Measurements from ENCODE around the gene M1AP. TPM values are rescaled to one million over a fixed set of nuclear protein-coding genes. Genes with fewer than 3 reads are reported as not detected.

The M1AP gene
- total RNA-seq, 1 experiment from 2014 or later = not detected

- no peaks in the 10 kb centered on the region for H3K9me3 Mint-ChIP-seq (ENCODE audit: unreplicated experiment)
- H3K4me3 Mint-ChIP-seq (ENCODE audit: unreplicated experiment) = peak overlapping the region; percentile 99
- no peak overlapping the region for H3K27ac Mint-ChIP-seq (ENCODE audit: unreplicated experiment)
- ChIA-PET CTCF (interaction anchor here (0.5 to 1.4 kb wide), 9 partner anchors 20 to 197 kb away, joined by 3 to 8 read pairs (median 5); partner anchors contain the start of genes CCDC142, MOGS, MRPL53 and TTC31), POLR2A (no interaction called here)
- peak in 1 of 2 experiments; percentile 33 for DNase-seq
- intact Hi-C loops (cut with micrococcal nuclease; ENCODE audit: unreplicated experiment) = no loop called here
- Histone ChIP-seq H3K27me3 (replicated peaks; ENCODE audit: control insufficient read depth, insufficient read depth, low read length) (no peaks in the 10 kb centered on the region), H3K36me3 (ENCODE audit: control insufficient read depth, insufficient read depth, low read length) (peaks cover 1% of the 10 kb centered on the region), H3K4me1 (peaks cover 6% of the 10 kb centered on the region), H3K9me3 (no peaks in the 10 kb centered on the region), H3K4me3 (ENCODE audit: low read depth, low read length) (no peak overlapping the region)
- TF ChIP-seq CTCF (IDR thresholded peaks at IDR 0.05; ENCODE audit: insufficient read depth in 1 of 2, low read depth in 1 of 2, low read length in 1 of 2, severe bottlenecking in 1 of 2, unreplicated experiment in 1 of 2) = peak; percentile 8 to 16
- H3K36me3 Mint-ChIP-seq (ENCODE audit: insufficient read depth, unreplicated experiment) = peaks cover 34% of the 10 kb centered on the region
- peaks cover 18% of the 10 kb centered on the region for H3K4me1 Mint-ChIP-seq (ENCODE audit: low read depth, unreplicated experiment)
- no peaks in the 10 kb centered on the region for H3K27me3 Mint-ChIP-seq (ENCODE audit: insufficient read depth, unreplicated experiment)
- no TSS peak for BruUV-seq (replicated peaks)
These were observed 115.9 kb downstream of the M1AP start for GRCh38 chr2:74532222-74532621.

- no TSS peak for BruUV-seq (replicated peaks)
- H3K4me3 ChIP-seq (ENCODE audit: low read depth, low read length) = no peak overlapping the region
- H3K36me3 Mint-ChIP-seq (ENCODE audit: insufficient read depth, unreplicated experiment) = peaks cover 39% of the 10 kb centered on the region
- no peak for DNase-seq
- no peaks in the 10 kb centered on the region for H3K9me3 ChIP-seq
- no peaks in the 10 kb centered on the region for H3K9me3 Mint-ChIP-seq (ENCODE audit: unreplicated experiment)
- peak overlapping the region; percentile 99 for H3K4me3 Mint-ChIP-seq (ENCODE audit: unreplicated experiment)
- H3K27ac Mint-ChIP-seq (ENCODE audit: unreplicated experiment) = no peak overlapping the region
- ChIA-PET CTCF (interaction anchor here (0.5 to 1.4 kb wide), 9 partner anchors 19 to 196 kb away, joined by 3 to 8 read pairs (median 5); partner anchors contain the start of genes CCDC142, MOGS, MRPL53 and TTC31), POLR2A (no interaction called here)
- H3K4me1 ChIP-seq = peaks cover 6% of the 10 kb centered on the region
- TF ChIP-seq CTCF (IDR thresholded peaks at IDR 0.05; ENCODE audit: insufficient read depth in 1 of 2, low read depth in 1 of 2, low read length in 1 of 2, severe bottlenecking in 1 of 2, unreplicated experiment in 1 of 2) = no peak
- no peaks in the 10 kb centered on the region for H3K27me3 ChIP-seq (replicated peaks; ENCODE audit: control insufficient read depth, insufficient read depth, low read length)
- peaks cover 18% of the 10 kb centered on the region for H3K4me1 Mint-ChIP-seq (ENCODE audit: low read depth, unreplicated experiment)
- H3K36me3 ChIP-seq (ENCODE audit: control insufficient read depth, insufficient read depth, low read length) = peaks cover 5% of the 10 kb centered on the region
- intact Hi-C loops (cut with micrococcal nuclease; ENCODE audit: unreplicated experiment) = no loop called here
- H3K27me3 Mint-ChIP-seq (ENCODE audit: insufficient read depth, unreplicated experiment) = no peaks in the 10 kb centered on the region
These were observed 116.5 kb downstream of the M1AP start for GRCh38 chr2:74531666-74532065.

- BruUV-seq (replicated peaks) = TSS peak; percentile 30
- H3K27me3 Mint-ChIP-seq (ENCODE audit: insufficient read depth, unreplicated experiment) = no peaks in the 10 kb centered on the region
- TF ChIP-seq CTCF (IDR thresholded peaks at IDR 0.05; ENCODE audit: insufficient read depth in 1 of 2, low read depth in 1 of 2, low read length in 1 of 2, severe bottlenecking in 1 of 2, unreplicated experiment in 1 of 2) = no peak
- peak overlapping the region; percentile 99 for H3K27ac Mint-ChIP-seq (ENCODE audit: unreplicated experiment)
- Histone ChIP-seq H3K27me3 (replicated peaks; ENCODE audit: control insufficient read depth, insufficient read depth, low read length) (no peaks in the 10 kb centered on the region), H3K36me3 (ENCODE audit: control insufficient read depth, insufficient read depth, low read length) (peaks cover 9% of the 10 kb centered on the region), H3K9me3 (no peaks in the 10 kb centered on the region), H3K4me3 (ENCODE audit: low read depth, low read length) (peak overlapping the region; percentile 78), H3K4me1 (peaks cover 6% of the 10 kb centered on the region)
- H3K36me3 Mint-ChIP-seq (ENCODE audit: insufficient read depth, unreplicated experiment) = peaks cover 46% of the 10 kb centered on the region
- H3K4me3 Mint-ChIP-seq (ENCODE audit: unreplicated experiment) = peak overlapping the region; percentile 99
- peaks cover 18% of the 10 kb centered on the region for H3K4me1 Mint-ChIP-seq (ENCODE audit: low read depth, unreplicated experiment)
- H3K9me3 Mint-ChIP-seq (ENCODE audit: unreplicated experiment) = no peaks in the 10 kb centered on the region
- CTCF ChIA-PET = interaction anchor here (0.6 to 1.7 kb wide), 4 partner anchors 16 to 69 kb away, joined by 3 to 7 read pairs (median 4); partner anchors contain the start of genes CCDC142, TLX2 and TTC31
- DNase-seq = peak; percentile 58 to 67
- intact Hi-C loops (cut with micrococcal nuclease; ENCODE audit: unreplicated experiment) = no loop called here
- POLR2A ChIA-PET = interaction anchor here (0.5 to 2.0 kb wide), 9 partner anchors 8 to 331 kb away, joined by 3 to 7 read pairs (median 4); partner anchors contain the start of genes CCDC142, PCGF1, TTC31 and WBP1
These were observed 117.6 kb downstream of the M1AP start for GRCh38 chr2:74530239-74531187.
